ENCODE results near the gene INPP5J.

The INPP5J gene

GRCh38 chr22:31124290-31124689 is 1.5 kb downstream of the INPP5J start:
- TF ChIP-seq CTCF (conservative IDR thresholded peaks at IDR 0.05; ENCODE audit: low read depth, low read length) = no peak
- H3K4me3 ChIP-seq (ENCODE audit: low read length) = no peak overlapping the region

GRCh38 chr22:31124811-31125465 is 2.2 kb downstream of the INPP5J start:
- no peak for TF ChIP-seq CTCF (conservative IDR thresholded peaks at IDR 0.05; ENCODE audit: low read depth, low read length)
- no peak for DNase-seq (ENCODE audit: low read depth)
- H3K4me3 ChIP-seq (ENCODE audit: low read length) = no peak overlapping the region

More at GRCh38 chr22:31124290-31124689, 1.5 kb downstream of the INPP5J start:
- no peak for DNase-seq (ENCODE audit: low read depth)

GRCh38 chr22:31125521-31126117 is 2.9 kb downstream of the INPP5J start:
- H3K4me3 ChIP-seq (ENCODE audit: low read length) = no peak overlapping the region
- no peak for DNase-seq (ENCODE audit: low read depth)
- TF ChIP-seq CTCF (conservative IDR thresholded peaks at IDR 0.05; ENCODE audit: low read depth, low read length) = no peak

- TF ChIP-seq CTCF (conservative IDR thresholded peaks at IDR 0.05; ENCODE audit: low read depth, low read length) = no peak
- no peak for DNase-seq (ENCODE audit: low read depth)
- no peak overlapping the region for H3K4me3 ChIP-seq (ENCODE audit: low read length)
Observed at GRCh38 chr22:31126128-31126868, 3.5 kb downstream of the INPP5J start.

- no peak overlapping the region for H3K4me3 ChIP-seq (ENCODE audit: low read length)
- TF ChIP-seq CTCF (conservative IDR thresholded peaks at IDR 0.05; ENCODE audit: low read depth, low read length) = no peak
- DNase-seq (ENCODE audit: low read depth) = no peak
Observed at GRCh38 chr22:31126869-31127175, 4.1 kb downstream of the INPP5J start.

- TF ChIP-seq CTCF (conservative IDR thresholded peaks at IDR 0.05; ENCODE audit: low read depth, low read length) = no peak
- no peak for DNase-seq (ENCODE audit: low read depth)
- no peak overlapping the region for H3K4me3 ChIP-seq (ENCODE audit: low read length)
Observed at GRCh38 chr22:31127181-31127772, 4.5 kb downstream of the INPP5J start.
